NCI-H748 treated with DMSO at 0.1 percent for 48 hours (cell line): ENCODE data around the gene SNX9.

Source experiments
- DNase-seq: peaks from one replicate; lab custom pipeline; 2025; lab: John Stamatoyannopoulos, UW

Gene SNX9

GRCh38 chr6:157804448-157805327 is 18.4 kb upstream of the SNX9 start:
- no peak for DNase-seq

GRCh38 chr6:157806131-157806855 is 16.8 kb upstream of the SNX9 start:
- DNase-seq, result no peak

- DNase-seq, result no peak
Observed at GRCh38 chr6:157806856-157807215, 16.2 kb upstream of the SNX9 start.

- no peak for DNase-seq
Observed at GRCh38 chr6:157808405-157808950, 14.6 kb upstream of the SNX9 start.

- no peak for DNase-seq
Observed at GRCh38 chr6:157809613-157810012, 13.4 kb upstream of the SNX9 start.

- no peak for DNase-seq
Observed at GRCh38 chr6:157811137-157811475, 11.9 kb upstream of the SNX9 start.

GRCh38 chr6:157811476-157812173 is 11.4 kb upstream of the SNX9 start:
- DNase-seq, result no peak

GRCh38 chr6:157812425-157813171 is 10.4 kb upstream of the SNX9 start:
- DNase-seq, result no peak

GRCh38 chr6:157813191-157813590 is 9.9 kb upstream of the SNX9 start:
- no peak for DNase-seq

- DNase-seq, result no peak
Observed at GRCh38 chr6:157813750-157814455, 9.1 kb upstream of the SNX9 start.

GRCh38 chr6:157814883-157815282 is 8.2 kb upstream of the SNX9 start:
- DNase-seq, result no peak

GRCh38 chr6:157821342-157822033 is 1.6 kb upstream of the SNX9 start:
- no peak for DNase-seq

GRCh38 chr6:157822245-157823000 is 623 bp upstream of the SNX9 start:
- no peak for DNase-seq

GRCh38 chr6:157823528-157824370 is 703 bp downstream of the SNX9 start:
- peak; percentile 17 for DNase-seq

- no peak for DNase-seq
Observed at GRCh38 chr6:157825243-157825904, 2.3 kb downstream of the SNX9 start.

GRCh38 chr6:157830354-157831017 is 7.4 kb downstream of the SNX9 start:
- DNase-seq, result no peak

GRCh38 chr6:157831018-157831369 is 7.9 kb downstream of the SNX9 start:
- no peak for DNase-seq
